K562 (cell line): ENCODE results near the gene ADPRH. TPM values are rescaled to one million over a fixed set of nuclear protein-coding genes. Genes with fewer than 3 reads are reported as not detected.

Source experiments
- ATAC-seq: fragments of 200-7000 bp; cut with Tn5 transposase; 3 replicates; pipeline ENCODE4 v1.9.1; 2020; ENCODE audit warnings: moderate library complexity
- BruUV-seq: library from RNA; stranded (reverse); fragments of 400-500 nt; replicated peaks from 2 replicates; lab custom pipeline; 2021; lab: Mats Ljungman, UMichigan
- CTCF ChIA-PET: fragments of 300-600 bp; formaldehyde crosslinking; extraction: SDS; loops from one replicate; lab custom pipeline; 2021; ENCODE audit warnings: low intra/inter-chr PET ratio; lab: Yijun Ruan, JAX
- POLR2A ChIA-PET: fragments of 300-600, 350-650 bp; sonication (Branson Sonifier 250); formaldehyde crosslinking; extraction: SDS; loops from one replicate; lab custom pipeline; 2021; ENCODE audit warnings: antibody characterized with exemption, inconsistent platforms; lab: Yijun Ruan, JAX
- DNase-seq, 4 experiments: peaks; one replicate each; pipeline versions ENCODE4 v3.0.0 to v3.0.0-alpha.2; 2011 to 2018; ENCODE audit warnings: low spot score in 3 of 4, mixed read lengths in 3 of 4; ENCODE audit errors: extremely low read depth in 1 of 4
- FAIRE-seq: peaks from 2 replicates; lab custom pipeline; 2011; peaks lifted over from hg19 to GRCh38; lab: Jason Lieb, UNC
- H2AFZ ChIP-seq: 2 replicates; pipeline ENCODE4 v1.6.0; 2011; ENCODE audit warnings: low read depth, low read length, control low read depth, inconsistent platforms
- H3K27ac ChIP-seq: fragments of 200-600 bp; 3 replicates; pipeline ENCODE4 v1.8.0; 2011; ENCODE audit warnings: low read depth, mild to moderate bottlenecking, control low read depth, inconsistent platforms, low read length, moderate library complexity, mixed read lengths; ENCODE audit errors: extremely low read depth
- H3K27me3 ChIP-seq, 2 experiments: fragments of 300-600 bp in 1 of 2; 2 replicates in 1 of 2; 3 replicates in 1 of 2; pipeline versions ENCODE4 v1.6.0 to v1.8.0; 2011; ENCODE audit warnings: inconsistent platforms in 2 of 2, low read length in 2 of 2, mild to moderate bottlenecking in 1 of 2, mixed read lengths in 1 of 2, moderate library complexity in 1 of 2; ENCODE audit not compliant: control insufficient read depth in 2 of 2, insufficient read depth in 2 of 2
- H3K36me3 ChIP-seq: fragments of 300-600 bp; 3 replicates; pipeline ENCODE4 v1.8.0; 2011; ENCODE audit warnings: mild to moderate bottlenecking, low read length, inconsistent platforms; ENCODE audit not compliant: control insufficient read depth, insufficient read depth
- H3K4me1 ChIP-seq, 2 experiments: fragments of 200-600 bp in 1 of 2; replicated peaks in 1 of 2; 2 replicates in 1 of 2; 3 replicates in 1 of 2; pipeline versions ENCODE4 v1.5.1 to v1.8.0; 2011; ENCODE audit warnings: inconsistent platforms in 2 of 2, low read length in 2 of 2, mild to moderate bottlenecking in 1 of 2, mixed read lengths in 1 of 2, moderate library complexity in 1 of 2; ENCODE audit not compliant: control insufficient read depth in 2 of 2, insufficient read depth in 2 of 2
- H3K4me2 ChIP-seq: 2 replicates; pipeline ENCODE4 v1.6.1; 2011; ENCODE audit warnings: low read length, control low read depth, inconsistent platforms, mixed read lengths; ENCODE audit not compliant: insufficient read depth
- H3K4me3 ChIP-seq: fragments of 200-600 bp; sonication (generic), shearing (Covaris generic); 2 replicates; pipeline ENCODE4 v1.5.1; 2016; ENCODE audit warnings: control low read depth, inconsistent platforms
- H3K79me2 ChIP-seq: fragments of 200-600 bp; 3 replicates; pipeline ENCODE4 v1.8.0; 2011; ENCODE audit warnings: low read length, inconsistent platforms; ENCODE audit not compliant: control insufficient read depth, insufficient read depth
- H3K9ac ChIP-seq, 2 experiments: 2 replicates each; pipeline versions ENCODE4 v1.6.0 to v1.6.1; 2011; ENCODE audit warnings: low read depth in 2 of 2, low read length in 2 of 2, control low read depth in 1 of 2, inconsistent platforms in 1 of 2, mild to moderate bottlenecking in 1 of 2, mixed read lengths in 1 of 2; ENCODE audit not compliant: insufficient read depth in 1 of 2
- H3K9me1 ChIP-seq: one replicate; pipeline ENCODE4 v1.6.0; 2011; ENCODE audit warnings: inconsistent platforms, mild to moderate bottlenecking, low read length, moderate library complexity; ENCODE audit not compliant: control insufficient read depth, insufficient read depth
- H3K9me3 ChIP-seq: replicated peaks from 2 replicates; pipeline ENCODE4 v1.5.1; 2011; ENCODE audit warnings: low read depth, low read length, inconsistent platforms; ENCODE audit not compliant: control insufficient read depth, insufficient read depth
- H4K20me1 ChIP-seq: replicated peaks from 2 replicates; pipeline ENCODE4 v1.6.1; 2011; ENCODE audit warnings: low read length, inconsistent platforms, mixed read lengths; ENCODE audit not compliant: control insufficient read depth, insufficient read depth
- CEBPZ ChIP-seq: fragments of 150-350 bp; IDR thresholded peaks from 2 replicates; pipeline ENCODE4 v1.6.1; 2014; ENCODE audit warnings: low read depth, mild to moderate bottlenecking, low read length, borderline replicate concordance
- KAT2B ChIP-seq: IDR thresholded peaks from one replicate; pipeline ENCODE4 v1.6.1; 2012; ENCODE audit warnings: low read depth, mild to moderate bottlenecking, control low read depth, inconsistent platforms, low read length, moderate library complexity
- KDM5B ChIP-seq: fragments of 200-600 bp; sonication (generic); IDR thresholded peaks from 2 replicates; pipeline ENCODE4 v1.6.1; 2012; ENCODE audit warnings: low read depth, mild to moderate bottlenecking, moderate library complexity, low read length, control low read depth, inconsistent platforms; ENCODE audit not compliant: insufficient replicate concordance
- POU5F1 ChIP-seq: fragments of 150-350 bp; IDR thresholded peaks from 2 replicates; pipeline ENCODE4 v1.6.1; 2014; ENCODE audit warnings: borderline replicate concordance, low read length, low read depth, mild to moderate bottlenecking; ENCODE audit not compliant: partially characterized antibody
- PREB ChIP-seq: sonication (generic); formaldehyde crosslinking; IDR thresholded peaks from 2 replicates; pipeline ENCODE4 v1.8.1; 2023; ENCODE audit warnings: mild to moderate bottlenecking, missing genetic modification reagents
- RBM17 ChIP-seq: fragments of 200-400 bp; formaldehyde crosslinking; IDR thresholded peaks from 2 replicates; pipeline ENCODE4 v1.6.1; 2017; ENCODE audit warnings: low read depth, mild to moderate bottlenecking, low read length, borderline replicate concordance
- RBM39 ChIP-seq: fragments of 200-400 bp; formaldehyde crosslinking; optimal IDR thresholded peaks from 2 replicates; pipeline ENCODE3; 2018; ENCODE audit warnings: low read depth, low read length
- SAFB2 ChIP-seq: fragments of 200-400 bp; formaldehyde crosslinking; IDR thresholded peaks from 2 replicates; pipeline ENCODE4 v1.6.1; 2018; ENCODE audit warnings: borderline replicate concordance, low read length, low read depth, moderate library complexity; ENCODE audit not compliant: severe bottlenecking
- ZBTB49 ChIP-seq: sonication (generic); formaldehyde crosslinking; IDR thresholded peaks from 2 replicates; pipeline ENCODE4 v1.8.0; 2022; ENCODE audit warnings: missing genetic modification reagents, mild to moderate bottlenecking, borderline replicate concordance
- ZNF384 ChIP-seq: IDR thresholded peaks from 2 replicates; pipeline ENCODE4 v1.6.1; 2012; ENCODE audit warnings: low read depth, low read length, improper control_type of control experiment
- ZNF444 ChIP-seq: fragments of 250-450 bp; sonication (Bioruptor Pico); IDR thresholded peaks from 2 replicates; pipeline ENCODE4 v1.4.0; 2020; ENCODE audit warnings: mild to moderate bottlenecking, moderate library complexity
- ZNF695 ChIP-seq: fragments of 450-650 bp; formaldehyde crosslinking; IDR thresholded peaks from 2 replicates; pipeline ENCODE4 v1.4.0; 2020; ENCODE audit warnings: mild to moderate bottlenecking, moderate library complexity
- WGBS: fragments of 100-300 bp; shearing (Covaris generic); methylation state at CpG from one replicate; pipeline ENCODE4 v1.1.6; 2016; ENCODE audit warnings: low coverage, mixed read lengths; ENCODE audit not compliant: insufficient coverage; ENCODE audit errors: missing lambda C conversion rate; 5-methylcytosine and 5-hydroxymethylcytosine counted together
- in situ Hi-C: fragments of 300-500 bp; cut with MboI; formaldehyde crosslinking; loops from 4 replicates; pipeline ENCODE4 v1.15.0; 2018; ENCODE audit warnings: inconsistent platforms, mixed read lengths
- intact Hi-C: fragments of 100-400 bp; cut with micrococcal nuclease; formaldehyde crosslinking; loops from 2 replicates; pipeline ENCODE4 v1.14.2; 2022
- polyA plus RNA-seq, 8 experiments: library from polyadenylated mRNA; depleted of rRNA in 4 of 8; stranded (reverse) in 5 of 8; unstranded in 3 of 8; fragments of >200 nt; fragmentation: Nextera tagmentation in 2 of 8; fragmentation: Illumina TruSeq in 1 of 8; extraction: Ambion mirVana in 2 of 8; extraction: Trizol in 1 of 8; gene quantifications; 2 replicates each; pipeline versions ENCODE4 v1.2.1 to v1.2.3, GENCODE V29; 2011 to 2014; ENCODE audit warnings: inconsistent platforms in 1 of 8, missing spikeins in 1 of 8
- total RNA-seq, 7 experiments: library from RNA; depleted of rRNA in 6 of 7; stranded (reverse); fragments of >200 nt in 6 of 7; fragmentation: Illumina TruSeq in 2 of 7; extraction: Trizol in 2 of 7; gene quantifications; 2 replicates each; pipeline versions ENCODE4 v1.2.1 to v1.2.3, GENCODE V29; 2011 to 2021; ENCODE audit warnings: low replicate concordance in 1 of 7

The ADPRH gene
- total and polyA plus RNA-seq, 9 of the 15 experiments (the other 6 are each of a cell fraction or from before 2014, with no cell fraction given): 0.01 to 1.4 (median 0.65) TPM

GRCh38 chr3:119571230-119571629 is 8.1 kb upstream of the ADPRH start (continued):
- no peak for TF ChIP-seq CEBPZ

GRCh38 chr3:119571688-119572087 is 7.6 kb upstream of the ADPRH start:
- intact Hi-C loops: no loop called here
- Histone ChIP-seq H3K4me1 (no peaks in the 10 kb centered on the region; a peak in 2 of 5 replicates), H2AFZ (no peak overlapping the region), H3K79me2 (no peaks in the 10 kb centered on the region), H3K9me1 (no peaks in the 10 kb centered on the region), H3K9ac (no peak overlapping the region), H3K27ac (no peak overlapping the region), H3K9me3 (no peaks in the 10 kb centered on the region), H3K36me3 (no peaks in the 10 kb centered on the region), H3K27me3 (no peaks in the 10 kb centered on the region), H3K4me3 (no peak overlapping the region), H4K20me1 (no peaks in the 10 kb centered on the region), H3K4me2 (no peak overlapping the region)
- BruUV-seq: no TSS peak
- no peak for FAIRE-seq
- WGBS: 37% methylated on average over 4 of the region's 5 CpGs
- in situ Hi-C loops: no loop called here
- no peak for ATAC-seq
- ChIA-PET POLR2A (no interaction called here), CTCF (no interaction called here)
- DNase-seq: no peak
- TF ChIP-seq KDM5B (no peak), RBM17 (no peak), ZNF695 (no peak), ZNF384 (no peak), KAT2B (no peak), SAFB2 (no peak), POU5F1 (no peak), PREB (CRISPR knock-in tag) (no peak), ZBTB49 (no peak), RBM39 (no peak), ZNF444 (CRISPR knock-in tag) (no peak)
